ENCODE results near the gene FBLN1. TPM values are rescaled to one million over a fixed set of nuclear protein-coding genes. Genes with fewer than 3 reads are reported as not detected.

FBLN1 gene
- total and polyA plus RNA-seq, 2 of the 13 experiments (the other 11 are each of a cell fraction or from before 2014, with no cell fraction given) = 37.3 to 103 TPM

GRCh38 chr22:45572444-45572843 is 69.8 kb downstream of the FBLN1 start:
- WGBS (ENCODE audit: low lambda C conversion rate) = 96% methylated on average over 3 of the region's 3 CpGs
- POLR2A ChIA-PET = no interaction called here
- Histone ChIP-seq H2AFZ (ENCODE audit: low read length) (no peak overlapping the region), H3K4me1 (ENCODE audit: insufficient read depth, low read length) (no peaks in the 10 kb centered on the region), H3K9ac (ENCODE audit: insufficient read depth, low read depth, low read length) (no peak overlapping the region), H3K36me3 (replicated peaks in 1 of 2; ENCODE audit: control insufficient read depth in 1 of 2, insufficient read depth in 2 of 2, low read length in 2 of 2) (peaks cover 1 to 3% of the 10 kb centered on the region in 2 experiments; a peak in 1 of 5 replicates), H3K27ac (ENCODE audit: extremely low read length, insufficient read depth, low read length) (no peak overlapping the region), H3K4me3 (replicated peaks in 1 of 3; ENCODE audit: insufficient read depth in 1 of 3, low read depth in 2 of 3, low read length in 3 of 3) (no peak overlapping the region), H3K27me3 (ENCODE audit: control insufficient read depth in 1 of 2, insufficient read depth in 2 of 2, low read length in 2 of 2) (no peaks in the 10 kb centered on the region), H4K20me1 (ENCODE audit: insufficient read depth, low read length) (no peaks in the 10 kb centered on the region), H3K4me2 (ENCODE audit: low read depth, low read length) (no peak overlapping the region), H3K79me2 (ENCODE audit: insufficient read depth, low read length) (no peaks in the 10 kb centered on the region), H3K9me3 (ENCODE audit: low read length) (peaks cover 21% of the 10 kb centered on the region)
- intact Hi-C loops (cut with micrococcal nuclease; ENCODE audit: unreplicated experiment) (no loop called here), in situ Hi-C loops (cut with HindIII; ENCODE audit: extremely low pct_ligation_motif_present, low pct_unique_long_range_greater_than_20kb) (no loop called here)
- no TSS peak for BruUV-seq (replicated peaks)
- FAIRE-seq (no peak), DNase-seq (ENCODE audit: low spot score) (no peak), ATAC-seq (no peak)
- CTCF ChIA-PET (ENCODE audit: low intra/inter-chr PET ratio, low total read pairs) = no interaction called here
- TF ChIP-seq JUN (CRISPR knock-in tag; IDR thresholded peaks at IDR 0.05) (no peak), ZBTB20 (CRISPR knock-in tag; IDR thresholded peaks at IDR 0.05; ENCODE audit: borderline replicate concordance, low read depth) (no peak), CREB1 (IDR thresholded peaks at IDR 0.05) (no peak), CREB1 (CRISPR knock-in tag; IDR thresholded peaks at IDR 0.05) (no peak), ZNF432 (CRISPR knock-in tag; IDR thresholded peaks at IDR 0.05; ENCODE audit: borderline replicate concordance) (no peak), TBX2 (CRISPR knock-in tag; IDR thresholded peaks at IDR 0.05; ENCODE audit: borderline replicate concordance) (no peak), CEBPG (CRISPR knock-in tag; IDR thresholded peaks at IDR 0.05) (no peak), JARID2 (CRISPR knock-in tag; IDR thresholded peaks at IDR 0.05; ENCODE audit: insufficient replicate concordance) (no peak), REL (CRISPR knock-in tag; conservative IDR thresholded peaks at IDR 0.05) (no peak), ZSCAN25 (CRISPR knock-in tag; IDR thresholded peaks at IDR 0.05) (no peak), JDP2 (CRISPR knock-in tag; IDR thresholded peaks at IDR 0.05; ENCODE audit: borderline replicate concordance) (no peak), FOXJ3 (CRISPR knock-in tag; IDR thresholded peaks at IDR 0.05; ENCODE audit: borderline replicate concordance) (no peak), ZNF337 (CRISPR knock-in tag; IDR thresholded peaks at IDR 0.05; ENCODE audit: borderline replicate concordance, low read depth) (no peak), NFYB (CRISPR knock-in tag; IDR thresholded peaks at IDR 0.05) (no peak), ZNF512 (CRISPR knock-in tag; IDR thresholded peaks at IDR 0.05) (no peak), ZNF276 (CRISPR knock-in tag; IDR thresholded peaks at IDR 0.05; ENCODE audit: low read depth) (no peak), BRF2 (CRISPR knock-in tag; IDR thresholded peaks at IDR 0.05) (no peak), ZNF280D (CRISPR knock-in tag; IDR thresholded peaks at IDR 0.05) (no peak)

Data from HepG2 (cell line).